Stimulated activated CD8-positive, alpha-beta memory T cell treated with anti-CD3 and anti-CD28 coated beads, Interleukin-4, amount 100 ng/mL, for 4 hours (primary cell): ENCODE results near the gene FCRLA.
"Not testable (repeated sequence)": the region's sequence is repeated elsewhere in the genome, so short reads cannot be mapped to it uniquely, and the experiment has no call there.

Experiments used
- DNase-seq, 2 donors: peaks; one replicate each; pipeline ENCODE4 v3.0.0-alpha.2; 2020; ENCODE audit warnings: low read depth in 2 of 2, low spot score in 1 of 2

The FCRLA gene

DNA sequence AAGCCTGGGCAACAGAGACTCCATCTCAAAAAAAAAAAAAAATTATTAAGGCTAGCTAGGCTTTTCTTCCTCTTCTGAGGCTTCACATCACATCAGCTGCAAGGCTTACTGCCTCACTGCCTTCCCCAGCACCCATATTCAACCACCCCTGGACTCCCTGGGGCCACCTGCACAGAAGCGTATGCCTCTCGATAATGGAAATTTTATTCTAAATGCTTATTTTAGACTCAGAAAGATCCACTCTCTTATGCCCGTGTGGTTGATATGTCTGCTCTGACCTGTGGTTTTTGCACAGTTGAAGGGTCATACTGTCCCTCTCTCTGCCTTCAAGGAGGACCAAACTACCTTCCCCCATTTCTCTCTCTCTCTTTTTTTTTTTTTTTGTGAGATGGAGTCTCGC, 1.5 kb upstream of the FCRLA start:
- no peak for DNase-seq

DNA sequence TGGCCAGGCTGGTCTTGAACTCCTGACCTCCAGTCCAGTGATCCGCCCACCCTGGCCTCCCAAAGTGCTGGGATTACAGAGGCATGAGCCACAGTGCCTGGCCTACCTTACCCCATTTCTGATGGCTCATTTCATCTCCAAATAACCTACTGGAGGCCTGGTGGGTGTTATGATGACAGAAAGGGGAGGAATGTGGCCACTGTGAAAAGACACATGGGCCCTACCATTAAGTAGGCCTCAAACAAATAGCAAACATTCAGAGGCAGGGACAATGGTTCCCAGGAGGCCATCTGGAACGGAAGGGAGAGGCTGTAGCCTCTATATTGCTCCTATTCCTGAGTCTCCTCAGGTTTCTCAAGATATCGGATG, 932 bp upstream of the FCRLA start:
- no peak for DNase-seq

DNA sequence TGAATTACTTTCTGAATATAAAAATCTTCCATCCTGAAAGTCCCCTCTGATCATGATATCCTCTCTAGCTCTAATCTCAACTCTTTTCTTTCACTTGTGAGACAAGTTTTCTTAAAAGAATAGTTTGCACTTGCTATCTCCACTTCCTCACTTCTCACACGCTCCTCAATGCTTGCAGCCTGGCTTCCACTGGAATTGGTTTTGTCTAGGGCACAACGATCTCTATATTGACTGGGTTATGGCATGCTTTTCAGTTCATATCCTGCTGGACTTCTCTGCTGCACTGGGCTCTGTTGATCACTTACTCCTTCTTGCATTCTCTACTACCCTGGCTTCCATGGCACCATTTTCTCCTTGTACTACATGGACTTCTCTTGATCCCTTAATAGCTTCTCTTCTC, 474 bp downstream of the FCRLA start:
- no peak for DNase-seq

DNA sequence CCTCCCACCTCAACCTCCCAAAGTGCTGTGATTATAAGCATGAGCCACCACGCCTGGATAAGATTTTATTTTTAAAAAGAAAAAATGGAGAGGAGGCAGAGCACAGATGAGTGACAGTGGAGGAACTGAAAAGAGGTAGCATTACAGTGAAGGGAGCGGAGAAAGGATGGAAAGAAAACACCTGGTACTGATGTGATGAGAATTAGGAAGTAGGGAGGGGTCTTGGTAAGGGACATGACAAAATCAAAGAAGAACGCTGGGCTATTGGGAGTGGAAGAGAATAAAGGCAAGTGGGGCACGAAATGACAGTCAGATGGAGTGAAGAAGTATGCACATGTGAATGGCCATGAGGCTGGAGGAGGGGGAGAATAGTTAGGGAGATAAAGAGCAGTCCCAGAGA, 2.3 kb downstream of the FCRLA start:
- no peak for DNase-seq

DNA sequence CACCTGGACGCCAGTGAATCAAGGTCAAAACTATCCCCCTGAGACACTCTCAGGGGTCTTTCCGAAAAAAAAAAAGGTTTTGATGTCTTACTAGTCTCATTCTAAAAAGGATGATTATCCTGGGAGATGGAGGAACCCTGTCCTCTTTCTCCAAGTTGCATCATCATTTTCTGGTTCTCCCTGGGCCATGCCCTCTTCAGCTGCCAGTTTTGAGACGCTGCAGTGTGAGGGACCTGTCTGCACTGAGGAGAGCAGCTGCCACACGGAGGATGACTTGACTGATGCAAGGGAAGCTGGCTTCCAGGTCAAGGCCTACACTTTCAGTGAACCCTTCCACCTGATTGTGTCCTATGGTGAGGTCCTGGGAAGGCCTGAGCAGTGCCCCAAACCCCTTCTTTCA, 3.5 kb downstream of the FCRLA start:
- DNase-seq, result no peak

DNA sequence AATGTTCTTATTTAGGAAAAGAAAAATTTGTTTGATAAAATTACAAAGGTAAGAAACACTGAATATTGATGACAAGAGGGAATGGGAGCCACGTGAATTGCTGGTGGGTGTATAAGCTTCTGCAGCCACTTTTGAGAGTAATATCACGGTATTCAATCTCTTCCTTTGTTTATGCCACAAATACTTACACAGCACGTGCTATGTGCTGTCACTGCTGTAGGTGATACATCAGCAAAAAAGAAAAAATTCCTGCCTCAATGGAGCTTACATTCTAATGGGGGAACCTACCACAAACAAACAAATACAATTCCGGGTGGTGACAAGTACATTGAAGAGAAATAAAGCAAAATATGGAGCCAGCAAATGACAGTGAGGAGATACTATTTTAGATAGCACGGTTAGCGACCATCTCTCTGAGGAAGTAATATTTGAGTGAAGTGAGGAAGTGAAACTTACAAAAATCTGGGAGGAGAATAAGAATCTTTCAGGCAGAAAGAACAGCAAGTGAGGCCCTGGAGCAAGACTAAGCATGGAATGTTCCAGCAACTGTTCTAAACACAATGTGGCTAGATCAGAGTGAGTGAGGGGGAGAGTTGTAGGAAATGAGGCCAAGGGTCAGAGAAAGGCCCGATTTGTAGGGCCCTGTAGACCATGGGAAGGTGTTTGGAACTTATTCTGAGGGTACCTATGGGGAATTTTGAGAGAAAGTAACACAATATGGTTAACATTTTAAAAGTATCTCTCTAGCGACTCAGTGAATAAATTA, 11.7 kb downstream of the FCRLA start:
- no peak for DNase-seq

DNA sequence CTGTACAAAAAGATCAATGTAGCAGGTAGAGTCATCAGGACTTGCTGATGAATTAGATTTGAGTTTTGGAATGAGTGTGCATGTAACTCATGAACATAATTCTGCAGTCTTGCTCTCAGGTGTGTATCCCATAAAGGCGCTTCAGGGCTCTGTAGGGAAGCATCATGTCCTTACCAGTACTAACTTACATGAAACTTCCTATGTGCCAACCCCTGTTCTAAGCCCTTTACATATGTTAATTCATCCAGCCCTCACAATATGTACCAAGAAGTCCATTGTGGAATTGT, 12.2 kb downstream of the FCRLA start:
- no peak for DNase-seq

DNA sequence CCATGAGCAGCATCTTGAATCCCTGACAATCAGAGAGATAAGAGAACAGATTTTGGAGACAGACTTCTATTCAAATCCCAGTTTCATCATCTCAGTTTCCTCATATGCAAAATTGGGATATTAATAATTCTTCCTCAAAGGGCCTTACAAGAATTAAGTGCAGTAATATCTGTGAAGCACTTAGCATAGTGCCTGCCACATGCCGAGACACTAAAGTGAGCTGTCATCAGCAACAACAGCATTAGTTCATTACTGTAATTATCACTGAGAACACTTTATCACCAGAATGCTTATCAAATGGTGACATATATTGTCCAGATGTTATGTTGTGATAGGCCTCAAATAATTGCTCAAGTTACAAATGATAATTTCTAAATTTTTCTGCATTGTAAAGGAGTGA, 13.4 kb downstream of the FCRLA start:
- no peak for DNase-seq

DNA sequence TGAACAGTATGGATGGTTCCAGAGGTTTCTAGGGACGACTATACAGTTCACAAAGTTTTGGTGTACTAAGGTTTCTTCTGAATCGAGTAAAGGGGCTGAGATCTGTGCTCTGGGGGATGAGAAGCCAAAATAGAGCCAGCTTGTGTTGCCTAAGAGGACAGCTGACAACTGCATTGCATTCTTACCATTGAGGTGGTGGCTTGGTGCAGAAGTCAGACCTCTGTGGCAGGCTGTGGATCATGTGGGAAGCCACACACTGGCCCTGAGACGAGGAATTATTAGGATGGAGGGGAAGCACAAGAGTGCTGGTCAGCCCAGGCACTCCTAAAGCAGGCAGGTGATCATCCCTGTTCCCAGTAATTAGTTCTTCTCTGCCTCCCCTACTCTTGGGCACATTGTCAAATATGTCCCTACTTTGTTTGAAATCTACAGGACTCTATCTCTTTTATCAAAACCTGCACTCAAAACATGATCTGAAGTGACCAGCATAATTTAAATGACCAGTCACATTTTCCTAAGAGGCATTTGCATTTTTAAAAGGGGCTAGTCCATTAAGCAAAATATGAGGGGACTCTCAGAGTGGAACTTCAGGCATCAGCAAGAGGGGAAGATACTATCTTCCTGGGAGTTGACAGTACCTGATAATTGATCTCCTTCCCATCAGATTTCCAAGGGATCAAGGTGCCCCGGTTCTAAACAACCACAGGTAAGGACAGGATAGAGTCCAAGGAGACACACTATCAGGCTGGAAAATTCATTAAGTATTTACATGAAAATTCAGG, 14.1 kb downstream of the FCRLA start, which contains the start of gene FCRLB:
TSS of gene FCRLB (plus strand) at position 589 of the 782 bp plus-strand sequence. CDS start 1,129 bp downstream, outside the sequence.
- DNase-seq, result no peak

DNA sequence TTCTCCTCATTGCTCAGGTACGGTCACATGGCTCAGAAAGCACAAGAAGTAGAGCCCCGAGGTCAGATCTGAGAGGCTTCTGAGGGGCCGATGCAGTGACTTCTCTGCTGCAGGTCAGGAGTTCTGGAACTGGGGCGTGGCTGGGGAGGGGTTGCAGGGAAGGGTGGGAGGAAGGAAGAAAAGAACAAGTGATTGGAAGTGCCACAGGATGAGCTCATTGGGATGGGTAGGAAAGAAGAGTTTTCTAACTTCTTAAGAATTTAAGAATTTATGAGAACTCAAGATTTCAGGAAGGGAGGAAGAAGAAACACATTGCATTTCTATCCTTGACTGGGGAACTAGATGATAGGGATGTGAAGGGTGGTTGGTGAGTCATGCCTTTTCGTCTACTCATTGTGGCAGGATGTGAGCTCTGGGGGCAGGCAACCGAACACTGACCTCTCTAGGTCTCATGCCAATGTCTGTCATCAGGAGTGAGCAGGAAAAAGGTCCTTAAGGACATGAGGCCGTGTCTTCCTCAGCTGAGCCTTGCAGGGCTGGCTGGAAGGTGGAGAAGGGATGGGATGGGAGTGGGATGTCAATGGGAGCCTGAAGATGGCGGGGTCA, 14.8 kb downstream of the FCRLA start:
- DNase-seq, result no peak

DNA sequence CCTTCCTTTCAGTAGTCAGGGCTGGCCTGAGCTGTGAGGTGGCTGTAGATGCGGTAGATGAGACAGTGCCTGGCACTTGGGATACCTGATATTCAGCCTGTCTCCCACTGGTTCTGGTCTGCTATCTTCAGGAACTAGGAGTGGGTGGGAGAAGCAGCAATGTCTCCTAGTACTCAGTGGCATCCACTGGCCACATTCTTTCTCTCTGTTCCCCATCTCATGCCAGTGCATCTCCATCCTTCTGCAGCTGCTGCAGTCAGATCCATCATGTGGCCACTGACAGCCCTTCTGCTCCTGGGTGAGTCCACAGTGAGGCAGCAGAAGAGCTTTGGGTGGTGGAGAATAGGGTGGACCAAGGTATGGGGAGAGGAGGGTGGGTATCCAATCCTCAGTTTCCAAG, 15.4 kb downstream of the FCRLA start:
- no peak for DNase-seq

DNA sequence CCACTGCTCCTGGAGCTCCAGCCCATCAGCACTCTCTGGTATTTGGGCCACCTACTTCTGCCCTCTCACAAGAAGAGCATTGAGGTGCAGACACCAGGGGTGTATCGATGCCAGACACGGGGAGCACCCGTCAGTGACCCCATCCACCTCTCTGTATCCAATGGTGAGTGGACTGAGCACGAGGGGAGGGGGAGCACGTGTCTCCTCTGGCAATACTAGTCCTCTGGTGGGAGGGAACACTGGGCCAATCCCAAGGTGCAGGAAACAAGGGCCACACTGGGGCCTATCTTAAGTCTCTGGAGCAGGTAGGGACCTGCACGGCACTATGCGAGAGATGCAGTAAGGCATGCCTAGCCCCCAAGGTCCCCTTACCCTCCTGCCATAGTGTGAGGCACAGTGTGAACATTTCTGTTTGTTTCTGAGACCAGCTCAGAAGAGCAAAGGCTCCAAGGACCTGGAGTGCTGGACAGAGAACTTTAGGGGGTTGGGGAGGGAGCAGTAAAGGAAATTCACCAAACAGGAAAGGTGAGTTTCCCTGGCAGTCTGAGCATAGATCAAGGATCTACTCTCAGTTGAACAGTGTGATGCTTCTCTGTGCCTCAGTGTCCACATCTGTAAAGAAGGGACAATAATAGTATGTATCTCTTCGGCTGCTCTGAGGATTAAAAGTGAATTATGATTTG, 16.6 kb downstream of the FCRLA start:
- no peak for DNase-seq

DNA sequence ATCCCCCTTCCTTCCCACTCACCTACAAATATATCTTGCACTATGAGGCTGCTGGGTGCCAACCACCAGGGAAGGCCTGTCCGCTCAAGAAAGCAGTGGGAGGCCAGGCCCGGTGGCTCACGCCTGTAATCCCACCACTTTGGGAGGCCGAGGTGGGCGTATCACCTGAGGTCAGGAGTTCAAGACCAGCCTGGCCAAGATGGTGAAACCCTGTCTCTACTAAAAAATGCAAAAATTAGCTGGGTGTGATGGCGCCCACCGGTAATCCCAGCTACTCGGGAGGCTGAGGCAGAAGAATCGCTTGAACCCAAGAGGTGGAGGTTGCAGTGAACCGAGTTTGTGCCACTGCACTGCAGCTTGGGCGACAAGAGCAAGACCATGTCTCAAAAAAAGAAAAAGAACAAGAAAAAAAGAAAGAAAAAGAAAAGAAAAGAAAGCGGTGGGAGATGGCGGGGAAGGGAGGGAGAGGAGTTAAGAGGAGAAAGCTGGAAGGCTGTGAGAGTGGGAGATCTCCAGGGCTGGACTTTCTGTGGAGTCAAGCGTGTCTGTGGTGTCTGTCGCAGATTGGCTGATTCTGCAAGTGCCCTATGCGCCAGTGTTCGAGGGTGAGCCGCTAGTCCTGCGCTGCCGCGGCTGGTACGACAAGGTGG, 18.4 kb downstream of the FCRLA start:
- not testable (repeated sequence) for DNase-seq

DNA sequence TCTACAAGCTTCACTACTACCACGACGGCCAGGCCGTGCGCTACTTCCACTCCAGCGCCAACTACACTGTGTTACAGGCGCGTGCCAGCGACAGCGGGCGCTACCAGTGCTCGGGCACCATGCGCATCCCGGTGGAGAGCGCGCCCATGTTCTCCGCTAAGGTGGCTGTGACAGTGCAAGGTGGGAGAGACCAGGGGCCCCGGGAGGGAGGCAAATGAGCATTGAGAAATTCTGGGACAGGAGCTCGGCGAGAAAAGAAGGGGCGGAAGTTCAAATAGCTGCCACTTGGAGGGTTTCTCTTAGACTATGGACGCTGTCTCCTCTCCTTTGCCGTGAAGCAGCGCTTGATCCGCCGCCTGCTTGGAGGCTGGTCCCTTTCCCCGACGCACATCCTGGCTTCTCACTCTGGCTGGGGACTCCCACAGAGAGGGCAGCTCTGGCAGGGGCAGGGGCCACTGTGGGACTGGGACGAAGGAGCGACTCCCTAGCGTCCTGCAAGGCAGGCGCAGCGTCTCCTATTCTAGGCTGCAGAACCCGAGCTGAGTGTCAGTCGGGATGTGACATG, 19.0 kb downstream of the FCRLA start:
- no peak for DNase-seq

DNA sequence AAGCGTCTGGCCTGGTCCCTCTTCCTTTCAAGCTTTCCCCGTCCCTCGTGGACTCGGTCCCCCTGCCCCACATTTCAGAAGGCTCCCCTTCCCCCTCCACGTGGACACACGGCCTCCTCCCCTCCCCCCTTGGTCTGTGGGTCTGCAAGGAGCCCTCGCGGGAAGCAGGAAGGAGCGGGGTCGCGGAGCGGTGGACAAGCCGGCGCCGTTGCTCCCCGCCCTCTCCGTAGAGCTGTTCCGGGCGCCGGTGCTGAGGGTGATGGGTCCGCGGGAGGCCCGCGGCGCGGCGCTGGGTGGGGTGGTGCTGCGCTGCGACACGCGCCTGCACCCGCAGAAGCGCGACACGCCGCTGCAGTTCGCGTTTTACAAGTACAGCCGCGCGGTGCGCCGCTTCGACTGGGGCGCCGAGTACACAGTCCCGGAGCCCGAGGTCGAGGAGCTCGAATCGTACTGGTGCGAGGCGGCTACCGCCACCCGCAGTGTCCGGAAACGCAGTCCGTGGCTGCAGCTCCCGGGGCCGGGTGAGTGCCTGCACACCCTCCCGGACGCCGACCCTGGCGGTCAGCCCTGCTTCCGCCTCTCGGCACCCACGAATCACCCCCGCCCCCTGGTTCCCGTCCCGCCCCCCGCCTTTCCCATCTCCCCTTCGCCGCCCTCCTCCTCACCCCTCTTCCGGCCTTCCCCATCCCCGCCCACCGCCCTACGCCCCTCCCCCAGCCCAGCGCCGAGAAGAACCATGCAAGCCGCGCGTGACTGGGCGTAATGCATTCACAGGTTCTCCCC, 19.6 kb downstream of the FCRLA start:
- DNase-seq, result peak; percentile 25 to 64

DNA sequence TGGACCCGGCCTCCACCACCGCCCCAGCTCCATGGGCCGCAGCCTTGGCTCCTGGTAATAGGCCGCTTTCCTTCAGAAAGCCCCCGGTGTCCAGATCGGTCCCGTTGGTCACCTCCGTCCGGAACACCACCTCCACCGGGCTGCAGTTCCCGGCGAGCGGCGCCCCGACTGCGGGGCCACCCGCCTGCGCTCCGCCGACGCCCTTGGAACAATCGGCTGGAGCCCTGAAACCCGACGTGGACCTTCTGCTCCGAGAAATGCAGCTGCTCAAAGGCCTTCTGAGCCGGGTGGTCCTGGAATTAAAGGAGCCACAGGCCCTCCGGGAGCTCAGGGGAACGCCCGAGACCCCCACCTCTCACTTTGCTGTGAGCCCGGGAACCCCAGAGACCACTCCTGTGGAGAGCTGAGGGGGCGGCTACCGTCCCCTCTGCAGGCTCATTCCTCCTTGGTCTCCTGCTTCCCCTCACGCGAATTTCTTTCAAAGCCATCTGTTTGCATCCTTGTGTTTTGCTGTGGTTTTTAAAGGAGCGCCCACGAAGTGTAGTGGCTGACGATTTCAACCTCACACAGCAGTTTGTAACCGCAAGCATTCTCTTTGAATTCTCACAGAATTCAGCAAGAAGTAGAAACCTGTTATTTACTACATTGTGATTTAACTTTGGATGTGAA, 20.4 kb downstream of the FCRLA start:
- DNase-seq, result peak in 1 of 2 donors; percentile 15

DNA sequence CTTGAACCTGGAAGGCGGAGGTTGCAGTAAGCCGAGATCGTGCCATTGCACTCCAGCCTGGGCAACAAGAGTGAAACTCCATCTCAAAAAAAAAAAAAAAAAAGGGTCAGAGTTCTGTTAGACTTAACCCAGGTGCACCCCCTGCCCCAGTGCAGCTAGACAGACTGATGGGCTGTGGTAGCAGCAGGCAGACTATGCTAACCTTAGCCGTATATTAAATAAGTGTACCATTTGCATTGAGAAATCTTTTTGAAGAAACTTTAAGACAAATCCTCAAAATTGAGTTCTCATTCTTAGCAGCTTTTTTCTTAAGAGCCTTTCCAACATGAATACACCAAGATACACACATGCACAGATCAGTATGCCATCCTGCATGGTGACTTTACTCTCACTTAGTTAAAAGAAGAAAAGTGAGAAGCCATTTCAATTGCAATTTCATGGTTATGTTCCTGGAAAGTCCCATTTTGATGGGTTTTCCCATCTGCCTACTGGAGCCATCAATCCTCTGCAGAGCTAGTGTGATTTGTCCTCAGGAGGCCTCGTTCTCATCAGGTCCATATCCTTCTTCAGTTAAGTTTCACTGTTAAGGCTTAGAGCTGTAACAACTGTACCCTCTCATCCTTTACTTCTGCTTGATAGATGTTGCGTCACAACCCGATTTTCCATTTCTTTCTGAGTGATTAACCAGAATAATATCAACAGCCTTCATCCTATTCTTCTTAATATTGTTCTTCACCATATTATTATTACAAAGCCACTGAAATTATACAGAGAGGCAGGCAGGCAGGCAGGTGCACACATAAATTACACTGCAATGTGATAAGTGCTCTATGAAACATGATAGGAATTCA, 21.6 kb downstream of the FCRLA start:
- DNase-seq, result no peak

DNA sequence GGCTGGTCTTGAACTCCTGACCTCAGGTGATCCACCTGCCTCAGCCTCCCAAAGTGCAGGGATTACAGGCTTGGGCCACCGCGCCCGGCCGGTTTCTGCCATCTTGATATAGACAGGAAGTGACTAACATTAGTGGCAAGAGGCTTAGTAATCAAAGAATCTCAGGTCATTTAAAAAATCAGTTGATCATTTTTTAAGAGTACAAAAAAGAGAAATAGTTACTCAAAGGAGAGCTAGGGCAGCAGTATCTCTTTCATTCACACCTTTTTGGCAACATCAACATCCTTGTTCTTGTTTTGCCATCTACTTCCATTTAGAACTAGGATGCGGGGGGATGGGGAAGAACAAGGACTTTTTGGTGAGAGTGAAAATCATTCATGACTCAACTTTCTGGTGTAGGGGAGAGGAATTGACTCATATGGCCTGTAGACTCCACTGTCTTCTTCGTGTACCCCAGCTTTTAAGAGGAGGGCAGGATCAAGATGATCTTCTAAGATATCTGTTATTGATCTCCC, 23.1 kb downstream of the FCRLA start:
- DNase-seq, result no peak

DNA sequence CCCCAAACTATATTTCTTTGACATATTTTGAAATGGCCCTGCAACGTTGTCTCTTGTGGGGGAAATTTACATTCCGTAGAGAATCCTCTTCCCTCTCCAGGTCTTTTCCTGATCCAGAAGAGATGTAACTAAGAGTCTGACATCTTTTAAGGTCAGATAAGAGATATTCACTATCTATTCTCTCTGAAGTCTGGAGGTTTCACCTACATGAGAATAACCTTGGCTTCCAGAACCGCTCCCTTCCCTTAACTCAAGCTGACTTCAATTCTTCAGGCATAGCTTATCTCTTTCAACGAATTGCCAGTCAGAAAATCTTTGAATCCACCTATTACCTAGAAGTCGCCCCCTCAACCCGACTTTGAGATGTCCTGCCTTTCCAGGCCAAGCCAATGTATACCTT, 24.2 kb downstream of the FCRLA start:
- no peak for DNase-seq
